Thyroid gland (tissue), 4 donors: ENCODE data around the gene SERPINB5.

Experiments used
- CTCF ChIP-seq, 6 experiments: fragments of 200-600 bp in 3 of 6; fragments of 450-650 bp in 3 of 6; sonication (generic) in 3 of 6; IDR thresholded peaks; one replicate each; pipeline ENCODE4 v1.5.1; 2016 to 2019; ENCODE audit warnings: antibody characterized with exemption in 6 of 6, mild to moderate bottlenecking in 2 of 6, inconsistent platforms in 1 of 6, moderate library complexity in 1 of 6
- POLR2A ChIP-seq, 2 donors: fragments of 450-650 bp; IDR thresholded peaks; one replicate each; pipeline ENCODE4 v1.6.1; 2017; ENCODE audit warnings: antibody characterized with exemption in 2 of 2, mild to moderate bottlenecking in 2 of 2, moderate library complexity in 1 of 2

- TF ChIP-seq CTCF (IDR thresholded peaks at IDR 0.05), result no peak
- no peak for TF ChIP-seq POLR2A (IDR thresholded peaks at IDR 0.05)
These were observed 442 bp downstream of the SERPINB5 start for GRCh38 chr18:63477200-63477599.
